GM21447 (cell line): ENCODE measurements around the gene THBS3.
"Not testable (repeated sequence)": the region's sequence is repeated elsewhere in the genome, so short reads cannot be mapped to it uniquely, and the experiment has no call there.

Experiments
- ATAC-seq: cut with Tn5 transposase; IDR thresholded peaks from one replicate; pipeline ENCODE4 v1.9.1; 2021; ENCODE audit not compliant: unreplicated experiment

Gene THBS3

DNA sequence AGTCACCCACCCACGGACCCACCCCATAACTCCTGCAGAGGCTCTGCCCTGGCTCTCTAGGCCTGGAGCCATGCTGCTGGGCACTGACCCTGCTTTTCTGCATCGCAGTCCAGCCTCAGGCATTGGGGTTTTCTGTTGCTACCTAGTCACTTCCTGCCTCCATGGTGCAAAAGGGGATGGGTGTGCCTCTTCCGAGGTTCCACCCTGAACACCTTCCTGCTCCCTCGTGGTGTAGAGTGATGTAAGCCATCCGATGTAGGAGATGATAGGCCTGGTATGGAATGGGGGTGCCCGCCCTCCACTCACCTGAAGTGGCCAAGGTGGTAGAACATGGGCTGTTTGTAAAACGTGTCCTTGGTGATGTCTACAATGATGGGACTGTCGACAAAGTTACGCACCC is 27.7 kb upstream of the THBS3 start:
- ATAC-seq: not testable (repeated sequence)

GRCh38 chr1:155233502-155233901 is 25.8 kb upstream of the THBS3 start:
- not testable (repeated sequence) for ATAC-seq

DNA sequence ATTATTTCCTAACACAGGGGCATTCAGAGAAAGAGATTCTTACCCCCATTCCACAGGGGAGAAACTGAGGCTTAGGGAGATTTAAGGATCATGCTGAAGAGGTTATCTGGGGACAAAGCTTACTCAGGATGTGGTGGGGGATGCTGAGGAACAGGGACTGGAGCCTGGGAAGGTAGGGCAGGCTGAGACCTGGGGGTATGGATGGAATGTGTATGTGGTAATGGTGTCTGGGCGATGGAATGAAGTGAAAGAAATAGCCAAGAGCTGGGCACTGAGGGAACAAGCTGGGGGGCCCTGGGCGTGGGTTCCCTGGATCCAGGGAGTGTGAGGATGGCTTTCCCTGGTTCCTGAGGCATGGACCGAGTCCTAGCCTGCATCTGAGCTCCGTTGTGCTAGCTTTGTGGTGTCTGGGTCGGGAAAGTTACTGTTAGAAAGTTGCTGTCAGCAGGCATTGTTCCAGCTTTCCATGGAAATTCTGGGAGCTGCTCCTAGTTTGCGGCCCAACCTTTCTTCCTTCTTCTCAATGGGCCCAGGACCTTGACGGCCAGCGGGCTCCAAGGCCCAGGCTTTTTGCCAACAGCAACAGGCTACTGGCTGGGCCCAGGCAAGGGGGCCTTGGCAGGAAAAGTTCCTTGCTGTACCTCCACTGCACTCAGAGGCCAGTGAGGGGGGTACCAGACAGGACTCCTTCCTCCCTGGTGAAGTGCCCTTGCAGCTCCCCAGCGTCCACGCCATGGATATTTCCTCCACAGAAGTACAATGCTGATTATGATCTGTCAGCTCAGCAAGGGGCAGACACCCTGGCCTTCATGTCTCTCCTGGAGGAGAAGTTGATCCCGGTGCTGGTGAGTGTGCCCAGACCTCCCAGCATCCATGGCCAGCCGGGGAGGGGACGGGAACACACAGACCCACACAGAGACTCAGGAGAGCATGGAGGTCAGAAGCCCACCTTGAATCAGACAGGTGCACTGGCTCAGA is 24.6 kb upstream of the THBS3 start:
- ATAC-seq: not testable (repeated sequence)

DNA sequence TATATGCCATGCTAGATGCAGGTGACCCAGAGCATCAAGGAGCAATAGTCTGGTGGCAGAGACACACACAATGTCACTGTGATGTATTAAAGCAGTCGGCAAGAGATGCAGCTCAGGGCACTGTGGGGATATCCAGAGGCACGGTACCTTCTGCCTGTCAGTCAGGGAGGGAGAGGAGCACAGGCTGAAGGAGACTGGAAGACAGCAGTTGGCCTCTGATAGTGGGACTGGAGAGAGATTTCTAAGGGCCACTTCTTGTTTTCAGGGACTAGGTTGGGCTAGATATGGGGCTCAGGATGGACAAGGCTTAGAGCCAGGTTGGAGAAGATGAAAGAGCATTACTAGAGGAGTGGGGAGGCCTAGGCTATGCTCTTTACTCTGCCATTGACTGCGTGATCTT is 23.6 kb upstream of the THBS3 start:
- not testable (repeated sequence) for ATAC-seq

- ATAC-seq: no peak
Measured at GRCh38 chr1:155228096-155228427, 20.4 kb upstream of the THBS3 start.

DNA sequence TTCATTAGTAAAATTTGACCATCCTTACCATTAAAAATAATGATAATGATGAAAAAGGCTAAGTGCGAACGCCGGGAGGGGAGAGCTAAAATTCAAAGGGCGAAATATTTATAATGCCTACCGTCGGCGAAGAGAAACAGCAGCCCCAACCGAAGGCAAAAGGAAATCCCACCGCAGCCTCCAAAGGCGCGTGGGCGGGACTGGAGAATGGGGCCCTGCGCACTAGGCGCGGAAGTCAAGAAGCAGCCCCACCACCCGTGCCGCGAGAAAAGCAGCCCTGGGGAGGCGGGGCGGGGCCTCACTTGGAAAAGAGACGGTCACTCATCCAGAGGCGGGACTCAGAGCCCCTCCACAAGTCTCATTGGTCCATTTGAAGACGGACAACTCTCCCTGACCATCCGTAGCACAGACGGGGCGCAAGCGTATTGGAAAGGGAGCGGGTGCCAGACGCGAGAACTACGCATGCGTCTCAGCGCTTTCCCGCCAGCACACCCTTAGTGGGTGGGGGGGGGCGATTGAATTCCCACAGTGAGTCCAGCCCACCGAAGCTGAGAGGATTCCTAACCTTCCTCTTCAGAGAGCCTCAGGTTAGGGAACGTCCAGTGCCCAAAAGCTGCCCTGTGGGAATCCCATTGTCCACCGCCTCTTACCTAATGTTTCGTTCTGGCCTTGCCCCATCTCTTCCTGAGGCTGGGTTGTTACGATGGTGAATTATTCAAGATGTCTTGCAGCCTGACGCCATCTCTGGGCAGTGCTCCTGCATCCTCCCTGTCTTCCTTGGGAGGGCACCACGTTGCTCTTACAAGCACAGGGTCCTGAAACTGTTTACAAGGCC is 19.8 kb upstream of the THBS3 start:
- peak; percentile 86 for ATAC-seq

- peak; percentile 21 for ATAC-seq
Measured at GRCh38 chr1:155226910-155227260, 19.2 kb upstream of the THBS3 start.

GRCh38 chr1:155226188-155226909 is 18.7 kb upstream of the THBS3 start:
- ATAC-seq: peak; percentile 46

GRCh38 chr1:155225404-155225759 is 17.7 kb upstream of the THBS3 start:
- not testable (repeated sequence) for ATAC-seq

GRCh38 chr1:155223047-155223446 is 15.3 kb upstream of the THBS3 start:
- ATAC-seq: no peak

DNA sequence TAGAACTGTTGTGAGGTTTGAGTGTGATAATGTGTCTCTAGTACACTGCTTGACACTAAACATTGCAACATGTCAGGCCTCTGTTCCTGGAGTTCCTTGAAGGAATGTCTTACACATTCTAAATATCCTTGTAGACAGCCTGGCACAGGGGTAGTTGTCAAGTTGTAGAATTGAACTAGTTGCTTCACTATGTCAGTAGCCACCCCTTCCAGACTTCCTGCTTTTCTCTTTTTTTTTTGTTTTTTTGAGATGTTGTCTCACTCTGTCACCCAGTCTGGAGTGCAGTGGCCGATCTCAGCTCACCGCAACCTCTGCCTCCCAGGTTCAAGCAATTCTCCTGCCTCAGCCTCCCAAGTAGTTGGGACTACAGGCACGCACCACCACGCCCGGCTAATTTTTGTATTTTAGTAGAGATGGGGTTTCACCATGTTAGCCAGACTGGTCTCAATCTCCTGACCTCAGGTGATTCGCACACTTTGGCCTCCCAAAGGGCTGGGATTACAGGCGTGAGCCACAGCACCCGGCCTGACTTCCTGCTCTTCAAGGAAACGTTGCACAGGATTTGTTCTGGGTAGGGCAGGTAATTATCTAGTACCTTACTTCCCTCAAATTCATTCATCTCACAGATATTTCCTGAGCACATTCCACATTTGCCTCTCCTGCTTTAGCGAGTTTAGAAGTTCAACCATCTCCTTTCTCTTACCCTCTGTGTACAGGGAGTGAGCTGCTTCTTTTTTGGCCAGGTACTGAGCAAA is 12.7 kb upstream of the THBS3 start:
- ATAC-seq: not testable (repeated sequence)

DNA sequence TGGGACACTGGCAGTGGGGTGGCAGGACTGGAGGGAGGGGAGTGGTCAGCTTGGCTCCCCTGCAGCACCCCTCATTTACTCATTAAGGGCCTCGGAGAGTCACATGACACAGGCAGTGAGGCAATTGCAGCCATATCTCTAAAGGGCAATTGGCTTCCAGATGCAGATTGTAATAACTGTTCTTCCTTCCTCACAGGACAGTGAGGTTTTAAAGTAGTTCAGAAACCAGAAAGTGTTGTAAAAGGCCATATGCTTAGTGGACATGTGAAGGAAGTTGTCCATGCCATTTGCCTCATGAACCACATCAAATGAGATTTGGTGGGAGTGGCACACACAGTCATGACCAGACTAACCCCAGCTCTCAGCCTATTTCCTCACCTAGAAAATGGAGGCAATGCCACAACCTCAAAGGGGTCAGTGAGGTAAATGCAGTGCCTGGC is 11.9 kb upstream of the THBS3 start:
- no peak for ATAC-seq

DNA sequence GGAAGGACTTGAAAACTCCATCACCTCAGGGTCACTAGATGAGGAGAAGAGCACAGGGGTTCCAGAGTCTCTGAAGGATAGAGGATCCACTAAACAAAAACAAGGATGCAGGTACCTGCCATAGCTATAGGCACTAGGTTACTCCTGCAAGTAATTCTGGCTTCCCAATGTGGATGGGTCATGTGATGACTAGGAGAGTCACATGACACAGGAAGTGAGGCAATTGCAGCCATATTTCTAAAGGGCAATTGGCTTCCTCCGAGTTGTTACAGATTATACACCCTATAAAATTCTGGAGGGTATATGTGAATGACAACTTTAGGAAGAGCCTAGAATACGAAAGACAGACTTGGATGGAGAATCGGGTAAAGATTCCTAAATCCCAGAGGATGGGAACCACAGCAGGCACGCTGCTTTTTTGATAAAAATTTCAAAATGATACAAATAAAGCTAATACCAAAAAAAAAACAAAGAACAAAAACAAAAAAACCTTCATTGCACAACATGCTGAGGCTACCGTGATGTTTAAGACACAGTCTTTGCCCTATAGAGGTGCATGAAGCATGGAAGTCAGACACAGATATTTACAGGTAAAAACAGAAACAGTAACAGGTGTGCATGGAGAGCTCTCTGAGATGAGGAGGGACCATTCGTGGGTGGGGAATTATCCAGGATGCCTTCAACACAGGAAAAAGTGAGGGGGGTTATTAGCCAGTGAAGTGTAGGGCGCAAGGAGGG is 11.3 kb upstream of the THBS3 start:
- no peak for ATAC-seq

GRCh38 chr1:155214702-155215101 is 7.0 kb upstream of the THBS3 start:
- not testable (repeated sequence) for ATAC-seq

GRCh38 chr1:155212051-155212440 is 4.3 kb upstream of the THBS3 start:
- ATAC-seq: not testable (repeated sequence)

- ATAC-seq: not testable (repeated sequence)
Measured at GRCh38 chr1:155211381-155212050, 3.8 kb upstream of the THBS3 start.

GRCh38 chr1:155210314-155211104 is 2.8 kb upstream of the THBS3 start:
- no peak for ATAC-seq

DNA sequence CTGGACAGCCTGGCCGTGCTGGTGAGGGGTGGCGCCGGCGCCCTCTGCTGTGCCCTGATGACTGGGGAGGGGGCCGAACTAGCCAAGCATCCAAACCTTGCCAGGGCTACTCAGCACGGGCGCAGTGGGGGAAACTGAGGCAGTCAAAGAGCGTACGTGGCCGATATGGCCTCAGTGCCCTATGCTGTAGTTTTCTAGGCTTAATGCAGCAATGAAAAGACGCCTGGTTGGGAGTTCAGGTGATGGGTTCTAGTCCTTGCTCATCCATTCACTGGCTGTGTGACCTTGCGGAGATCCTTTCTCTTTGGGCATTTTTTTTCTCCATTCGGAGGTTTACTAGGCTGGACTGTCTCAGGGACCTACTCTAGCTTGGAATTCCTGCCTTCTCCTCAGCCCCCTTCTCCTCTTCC is 1.6 kb upstream of the THBS3 start:
- ATAC-seq: no peak
